HepG2 (cell line): ENCODE data around the gene CFAP69. TPM values are rescaled to one million over a fixed set of nuclear protein-coding genes. Genes with fewer than 3 reads are reported as not detected.

Experiments used
- ARID3A ChIP-seq: IDR thresholded peaks from 2 replicates; pipeline ENCODE4 v1.6.1; 2012; ENCODE audit warnings: low read depth, low read length, improper control_type of control experiment
- ARNT ChIP-seq: fragments of 450-650 bp; IDR thresholded peaks from 2 replicates; pipeline ENCODE4 v1.6.1; 2017
- CBX2 ChIP-seq, 2 experiments: fragments of 200-600 bp in 1 of 2; sonication (generic); formaldehyde crosslinking in 1 of 2; IDR thresholded peaks; 2 replicates each; pipeline versions ENCODE4 v1.7.0 to v1.8.1; 2018 to 2022; ENCODE audit warnings: low read depth in 2 of 2, low read length in 1 of 2, mild to moderate bottlenecking in 1 of 2, missing genetic modification reagents in 1 of 2
- DMTF1 ChIP-seq: sonication (generic); formaldehyde crosslinking; IDR thresholded peaks from 2 replicates; pipeline ENCODE4 v1.4.0; 2020; ENCODE audit warnings: mild to moderate bottlenecking, missing genetic modification reagents
- E2F5 ChIP-seq: sonication (generic); formaldehyde crosslinking; conservative IDR thresholded peaks from 2 replicates; pipeline ENCODE4 v1.4.0; 2020; ENCODE audit warnings: missing genetic modification reagents
- KAT7 ChIP-seq: IDR thresholded peaks from 2 replicates; pipeline ENCODE4 v1.6.1; 2018; ENCODE audit warnings: borderline replicate concordance, missing compliant biosample characterization
- KDM1A ChIP-seq: IDR thresholded peaks from 2 replicates; pipeline ENCODE4 v1.6.1; 2016; ENCODE audit warnings: missing compliant biosample characterization
- MAFG ChIP-seq: sonication (generic); formaldehyde crosslinking; IDR thresholded peaks from 2 replicates; pipeline ENCODE4 v1.5.1; 2020; ENCODE audit warnings: mild to moderate bottlenecking, missing genetic modification reagents
- MEF2D ChIP-seq: sonication (generic); formaldehyde crosslinking; IDR thresholded peaks from 2 replicates; pipeline ENCODE4 v1.5.1; 2020; ENCODE audit warnings: mild to moderate bottlenecking, missing genetic modification reagents
- MEIS1 ChIP-seq: sonication (generic); formaldehyde crosslinking; IDR thresholded peaks from 2 replicates; pipeline ENCODE4 v1.9.0; 2021; ENCODE audit warnings: mild to moderate bottlenecking, missing genetic modification reagents, moderate library complexity, borderline replicate concordance
- NBN ChIP-seq: fragments of 450-650 bp; conservative IDR thresholded peaks from 2 replicates; pipeline ENCODE4 v1.6.1; 2017
- NR0B2 ChIP-seq: sonication (generic); formaldehyde crosslinking; IDR thresholded peaks from 2 replicates; pipeline ENCODE4 v1.4.0; 2020; ENCODE audit warnings: mild to moderate bottlenecking, missing genetic modification reagents
- RFX1 ChIP-seq: fragments of 450-650 bp; IDR thresholded peaks from 2 replicates; pipeline ENCODE4 v1.6.1; 2017
- TBL1XR1 ChIP-seq: fragments of 150-350 bp; IDR thresholded peaks from 2 replicates; pipeline ENCODE4 v1.6.1; 2014; ENCODE audit warnings: borderline replicate concordance, low read length; ENCODE audit not compliant: partially characterized antibody
- TSC22D2 ChIP-seq: sonication (generic); formaldehyde crosslinking; IDR thresholded peaks from 2 replicates; pipeline ENCODE4 v1.5.1; 2020; ENCODE audit warnings: missing genetic modification reagents, mild to moderate bottlenecking, borderline replicate concordance
- ZFP36L2 ChIP-seq: sonication (generic); formaldehyde crosslinking; IDR thresholded peaks from 2 replicates; pipeline ENCODE4 v1.4.0; 2020; ENCODE audit warnings: missing genetic modification reagents
- ZNF124 ChIP-seq: sonication (generic); formaldehyde crosslinking; IDR thresholded peaks from 2 replicates; pipeline ENCODE4 v1.4.0; 2020; ENCODE audit warnings: missing genetic modification reagents
- ZNF180 ChIP-seq: sonication (generic); formaldehyde crosslinking; IDR thresholded peaks from 2 replicates; pipeline ENCODE4 v1.4.0; 2020; ENCODE audit warnings: low read depth, missing genetic modification reagents, borderline replicate concordance
- ZNF234 ChIP-seq: sonication (generic); formaldehyde crosslinking; conservative IDR thresholded peaks from 2 replicates; pipeline ENCODE4 v1.5.1; 2020; ENCODE audit warnings: mild to moderate bottlenecking, missing genetic modification reagents
- ZNF281 ChIP-seq: sonication (generic); formaldehyde crosslinking; IDR thresholded peaks from 2 replicates; pipeline ENCODE4 v1.4.0; 2020; ENCODE audit warnings: missing genetic modification reagents, borderline replicate concordance
- ZNF570 ChIP-seq: sonication (generic); formaldehyde crosslinking; IDR thresholded peaks from 2 replicates; pipeline ENCODE4 v1.4.0; 2020; ENCODE audit warnings: mild to moderate bottlenecking, missing genetic modification reagents, borderline replicate concordance
- ZNF737 ChIP-seq: sonication (generic); formaldehyde crosslinking; IDR thresholded peaks from 2 replicates; pipeline ENCODE4 v1.5.0; 2020; ENCODE audit warnings: missing genetic modification reagents, mild to moderate bottlenecking, borderline replicate concordance
- polyA plus RNA-seq, 8 experiments: library from polyadenylated mRNA; depleted of rRNA in 3 of 8; stranded (reverse) in 7 of 8; unstranded in 1 of 8; fragments of >200 nt; fragmentation: Illumina TruSeq in 4 of 8; extraction: Trizol in 4 of 8; gene quantifications; 2 replicates each; pipeline versions ENCODE4 v1.2.1 to v1.2.3, GENCODE V29; 2011 to 2016; ENCODE audit warnings: low read depth in 4 of 8, missing spikeins in 1 of 8, mixed read lengths in 1 of 8; ENCODE audit not compliant: insufficient read depth in 1 of 8
- total RNA-seq, 5 experiments: library from RNA; depleted of rRNA; stranded (reverse); fragments of >200 nt; fragmentation: Illumina TruSeq; extraction: Trizol; gene quantifications; 2 replicates each; pipeline ENCODE4 v1.2.3, GENCODE V29; 2016; ENCODE audit warnings: low read depth in 1 of 5

The CFAP69 gene
- total and polyA plus RNA-seq, 2 of the 13 experiments (the other 11 are each of a cell fraction or from before 2014, with no cell fraction given) = 2.2 to 4.0 TPM

- TF ChIP-seq CBX2 (IDR thresholded peaks at IDR 0.05; ENCODE audit: low read depth, low read length) (no peak), CBX2 (CRISPR knock-in tag; IDR thresholded peaks at IDR 0.05; ENCODE audit: low read depth) (no peak), TSC22D2 (CRISPR knock-in tag) (no peak), RFX1 (no peak), MEF2D (CRISPR knock-in tag) (peak; percentile 74; the same call in 1 of the 2 replicates), MAFG (CRISPR knock-in tag) (no peak), ZNF281 (CRISPR knock-in tag) (peak; percentile 68; the same call in 1 of the 2 replicates), TBL1XR1 (no peak), MEIS1 (CRISPR knock-in tag) (peak; percentile 78; the same call in 1 of the 2 replicates), NR0B2 (CRISPR knock-in tag) (no peak; the same call in 1 of the 2 replicates), ZNF124 (no peak), KAT7 (CRISPR knock-in tag) (peak; percentile 84; the same call in 1 of the 2 replicates), NBN (no peak), KDM1A (no peak), ZNF737 (no peak), ARID3A (no peak), DMTF1 (CRISPR knock-in tag) (no peak), ZNF234 (CRISPR knock-in tag) (peak; percentile 78; the same call in 1 of the 2 replicates), ZFP36L2 (no peak), E2F5 (CRISPR knock-in tag) (no peak), ARNT (no peak), ZNF180 (CRISPR knock-in tag) (no peak), ZNF570 (CRISPR knock-in tag) (no peak)
Observed at GRCh38 chr7:90346336-90347125, 101.6 kb downstream of the CFAP69 start, which contains the start of gene GTPBP10 (continued).
